ENCODE measurements around the gene POLD1. TPM values are rescaled to one million over a fixed set of nuclear protein-coding genes. Genes with fewer than 3 reads are reported as not detected.
A peak's percentile ranks its signal among the peaks of the same experiment; 100 is the strongest.

The POLD1 gene
- total and polyA plus RNA-seq, 2 of the 13 experiments (the other 11 are each of a cell fraction or from before 2014, with no cell fraction given) = 17.4 to 54.0 TPM

- TF ChIP-seq, protein P1, sequence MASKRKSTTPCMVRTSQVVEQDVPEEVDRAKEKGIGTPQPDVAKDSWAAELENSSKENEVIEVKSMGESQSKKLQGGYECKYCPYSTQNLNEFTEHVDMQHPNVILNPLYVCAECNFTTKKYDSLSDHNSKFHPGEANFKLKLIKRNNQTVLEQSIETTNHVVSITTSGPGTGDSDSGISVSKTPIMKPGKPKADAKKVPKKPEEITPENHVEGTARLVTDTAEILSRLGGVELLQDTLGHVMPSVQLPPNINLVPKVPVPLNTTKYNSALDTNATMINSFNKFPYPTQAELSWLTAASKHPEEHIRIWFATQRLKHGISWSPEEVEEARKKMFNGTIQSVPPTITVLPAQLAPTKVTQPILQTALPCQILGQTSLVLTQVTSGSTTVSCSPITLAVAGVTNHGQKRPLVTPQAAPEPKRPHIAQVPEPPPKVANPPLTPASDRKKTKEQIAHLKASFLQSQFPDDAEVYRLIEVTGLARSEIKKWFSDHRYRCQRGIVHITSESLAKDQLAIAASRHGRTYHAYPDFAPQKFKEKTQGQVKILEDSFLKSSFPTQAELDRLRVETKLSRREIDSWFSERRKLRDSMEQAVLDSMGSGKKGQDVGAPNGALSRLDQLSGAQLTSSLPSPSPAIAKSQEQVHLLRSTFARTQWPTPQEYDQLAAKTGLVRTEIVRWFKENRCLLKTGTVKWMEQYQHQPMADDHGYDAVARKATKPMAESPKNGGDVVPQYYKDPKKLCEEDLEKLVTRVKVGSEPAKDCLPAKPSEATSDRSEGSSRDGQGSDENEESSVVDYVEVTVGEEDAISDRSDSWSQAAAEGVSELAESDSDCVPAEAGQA (IDR thresholded peaks at IDR 0.05; ENCODE audit: low read depth) = no peak
- TF ChIP-seq, protein P1 (CRISPR knock-in tag; IDR thresholded peaks at IDR 0.05; ENCODE audit: borderline replicate concordance) = no peak
- no peak for TF ChIP-seq SNAPC4 (CRISPR knock-in tag; IDR thresholded peaks at IDR 0.05)
- TF ChIP-seq, protein P2, sequence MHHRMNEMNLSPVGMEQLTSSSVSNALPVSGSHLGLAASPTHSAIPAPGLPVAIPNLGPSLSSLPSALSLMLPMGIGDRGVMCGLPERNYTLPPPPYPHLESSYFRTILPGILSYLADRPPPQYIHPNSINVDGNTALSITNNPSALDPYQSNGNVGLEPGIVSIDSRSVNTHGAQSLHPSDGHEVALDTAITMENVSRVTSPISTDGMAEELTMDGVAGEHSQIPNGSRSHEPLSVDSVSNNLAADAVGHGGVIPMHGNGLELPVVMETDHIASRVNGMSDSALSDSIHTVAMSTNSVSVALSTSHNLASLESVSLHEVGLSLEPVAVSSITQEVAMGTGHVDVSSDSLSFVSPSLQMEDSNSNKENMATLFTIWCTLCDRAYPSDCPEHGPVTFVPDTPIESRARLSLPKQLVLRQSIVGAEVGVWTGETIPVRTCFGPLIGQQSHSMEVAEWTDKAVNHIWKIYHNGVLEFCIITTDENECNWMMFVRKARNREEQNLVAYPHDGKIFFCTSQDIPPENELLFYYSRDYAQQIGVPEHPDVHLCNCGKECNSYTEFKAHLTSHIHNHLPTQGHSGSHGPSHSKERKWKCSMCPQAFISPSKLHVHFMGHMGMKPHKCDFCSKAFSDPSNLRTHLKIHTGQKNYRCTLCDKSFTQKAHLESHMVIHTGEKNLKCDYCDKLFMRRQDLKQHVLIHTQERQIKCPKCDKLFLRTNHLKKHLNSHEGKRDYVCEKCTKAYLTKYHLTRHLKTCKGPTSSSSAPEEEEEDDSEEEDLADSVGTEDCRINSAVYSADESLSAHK (CRISPR knock-in tag; IDR thresholded peaks at IDR 0.05; ENCODE audit: borderline replicate concordance) = no peak
- peak; percentile 69 for TF ChIP-seq ZNF740 (CRISPR knock-in tag; IDR thresholded peaks at IDR 0.05)
- TF ChIP-seq AKAP8 (CRISPR knock-in tag; IDR thresholded peaks at IDR 0.05) = peak; percentile 96
- no peak for TF ChIP-seq EZH2 (conservative IDR thresholded peaks at IDR 0.05; ENCODE audit: low read depth, low read length)
- TF ChIP-seq YEATS2 (CRISPR knock-in tag; IDR thresholded peaks at IDR 0.05; ENCODE audit: borderline replicate concordance) = no peak; the same call in 1 of the 2 replicates
- TF ChIP-seq ZFP36L1 (CRISPR knock-in tag; IDR thresholded peaks at IDR 0.05) = peak; percentile 80; the same call in 1 of the 2 replicates
- no peak; the same call in 1 of the 2 replicates for TF ChIP-seq TOE1 (CRISPR knock-in tag; IDR thresholded peaks at IDR 0.05)
- peak; percentile 89 for TF ChIP-seq ZNF33B (CRISPR knock-in tag; IDR thresholded peaks at IDR 0.05)
- TF ChIP-seq, protein P3, sequence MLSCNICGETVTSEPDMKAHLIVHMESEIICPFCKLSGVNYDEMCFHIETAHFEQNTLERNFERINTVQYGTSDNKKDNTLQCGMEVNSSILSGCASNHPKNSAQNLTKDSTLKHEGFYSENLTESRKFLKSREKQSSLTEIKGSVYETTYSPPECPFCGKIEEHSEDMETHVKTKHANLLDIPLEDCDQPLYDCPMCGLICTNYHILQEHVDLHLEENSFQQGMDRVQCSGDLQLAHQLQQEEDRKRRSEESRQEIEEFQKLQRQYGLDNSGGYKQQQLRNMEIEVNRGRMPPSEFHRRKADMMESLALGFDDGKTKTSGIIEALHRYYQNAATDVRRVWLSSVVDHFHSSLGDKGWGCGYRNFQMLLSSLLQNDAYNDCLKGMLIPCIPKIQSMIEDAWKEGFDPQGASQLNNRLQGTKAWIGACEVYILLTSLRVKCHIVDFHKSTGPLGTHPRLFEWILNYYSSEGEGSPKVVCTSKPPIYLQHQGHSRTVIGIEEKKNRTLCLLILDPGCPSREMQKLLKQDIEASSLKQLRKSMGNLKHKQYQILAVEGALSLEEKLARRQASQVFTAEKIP (CRISPR knock-in tag; IDR thresholded peaks at IDR 0.05; ENCODE audit: borderline replicate concordance) = no peak
These were observed at the start of gene POLD1 (continued) for GRCh38 chr19:50383852-50384684.

Data from HepG2 (cell line).